GM19397 (cell line): ENCODE results near the gene ZBED6.
"Not testable (repeated sequence)": the region's sequence is repeated elsewhere in the genome, so short reads cannot be mapped to it uniquely, and the experiment has no call there.

Experiments used
- ATAC-seq: cut with Tn5 transposase; IDR thresholded peaks from one replicate; pipeline ENCODE4 v1.9.1; 2021; ENCODE audit warnings: mild to moderate bottlenecking, moderate library complexity; ENCODE audit not compliant: unreplicated experiment

The ZBED6 gene, protein sequence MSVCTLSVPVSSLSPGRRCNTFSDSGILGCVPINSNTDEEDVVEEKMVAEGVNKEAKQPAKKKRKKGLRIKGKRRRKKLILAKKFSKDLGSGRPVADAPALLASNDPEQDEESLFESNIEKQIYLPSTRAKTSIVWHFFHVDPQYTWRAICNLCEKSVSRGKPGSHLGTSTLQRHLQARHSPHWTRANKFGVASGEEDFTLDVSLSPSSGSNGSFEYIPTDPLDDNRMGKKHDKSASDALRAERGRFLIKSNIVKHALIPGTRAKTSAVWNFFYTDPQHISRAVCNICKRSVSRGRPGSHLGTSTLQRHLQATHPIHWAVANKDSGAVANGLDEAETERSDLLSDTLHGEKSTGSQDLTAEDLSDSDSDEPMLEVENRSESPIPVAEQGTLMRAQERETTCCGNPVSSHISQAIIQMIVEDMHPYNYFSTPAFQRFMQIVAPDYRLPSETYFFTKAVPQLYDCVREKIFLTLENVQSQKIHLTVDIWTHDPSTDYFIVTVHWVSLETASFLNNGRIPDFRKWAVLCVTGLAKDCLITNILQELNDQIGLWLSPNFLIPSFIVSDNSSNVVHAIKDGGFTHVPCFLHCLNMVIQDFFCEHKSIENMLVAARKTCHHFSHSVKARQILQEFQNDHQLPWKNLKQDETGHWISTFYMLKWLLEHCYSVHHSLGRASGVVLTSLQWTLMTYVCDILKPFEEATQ (N-terminal part only)

DNA sequence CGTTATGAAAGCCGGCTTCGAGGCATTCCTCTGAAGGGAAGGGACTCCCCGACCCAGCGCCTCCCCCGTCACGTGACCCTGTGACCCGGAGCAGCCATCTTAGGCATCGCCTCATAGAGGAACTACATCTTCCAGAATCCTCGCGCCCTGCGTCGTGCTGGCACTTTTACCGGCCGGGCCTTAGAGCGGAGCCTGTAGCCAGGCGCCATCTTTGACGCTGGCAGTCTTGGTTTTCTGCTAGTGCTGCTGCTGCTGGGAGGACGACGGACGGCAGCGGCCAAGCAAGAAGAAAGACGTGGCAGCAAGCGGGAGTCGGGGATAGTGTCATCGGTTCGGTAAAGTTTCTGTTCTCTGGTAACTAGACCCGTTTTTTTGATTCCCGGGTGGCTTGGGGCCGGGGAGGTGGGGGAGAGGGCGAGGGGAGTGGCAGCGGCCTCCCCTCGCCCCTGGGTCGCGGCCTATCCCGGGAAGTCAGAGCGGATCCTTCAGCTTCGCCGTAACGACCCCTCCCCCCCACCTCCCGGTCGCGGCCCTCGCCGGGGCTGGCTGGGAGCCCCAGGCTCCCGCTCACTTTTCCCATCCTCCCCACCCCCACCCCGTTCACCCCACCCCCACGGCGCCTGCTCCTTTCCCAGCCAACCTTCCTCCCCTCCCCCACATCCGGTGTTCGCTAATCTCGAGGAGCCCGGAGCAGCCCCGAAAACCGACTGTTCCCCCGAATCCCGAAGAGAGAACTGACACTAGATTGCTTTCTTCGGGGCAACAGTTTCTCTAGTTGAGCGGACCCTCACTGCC lies at the start of gene ZBED6, which contains the start of gene ZC3H11A:
TSS of gene ZBED6 (plus strand) at position 183 of the 795 bp plus-strand sequence. CDS start 1,900 bp downstream, outside the sequence.
TSS of gene ZC3H11A (plus strand) at position 183 of the 795 bp plus-strand sequence. CDS start 21,448 bp downstream, outside the sequence.
- peak; percentile 96 for ATAC-seq

DNA sequence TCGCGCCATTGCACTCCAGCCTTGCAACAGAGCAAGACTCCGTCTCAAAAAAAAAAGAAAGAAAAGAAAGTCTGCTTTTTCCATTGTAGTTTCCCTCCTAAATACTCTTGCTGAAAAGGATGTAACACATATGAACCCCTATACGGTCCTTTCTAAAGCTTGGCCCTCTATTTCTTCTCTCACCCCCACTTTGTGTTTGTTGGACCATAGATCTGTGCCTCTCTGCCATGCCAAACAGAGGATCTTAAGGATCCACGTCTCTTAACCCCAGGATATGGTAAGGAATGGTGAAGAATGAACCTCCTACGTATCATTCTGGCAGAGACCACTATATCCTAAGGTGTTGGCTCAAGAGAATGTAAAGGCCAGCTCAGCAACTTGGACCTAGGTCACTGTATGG lies 49.1 kb upstream of the ZBED6 start:
- no peak for ATAC-seq

DNA sequence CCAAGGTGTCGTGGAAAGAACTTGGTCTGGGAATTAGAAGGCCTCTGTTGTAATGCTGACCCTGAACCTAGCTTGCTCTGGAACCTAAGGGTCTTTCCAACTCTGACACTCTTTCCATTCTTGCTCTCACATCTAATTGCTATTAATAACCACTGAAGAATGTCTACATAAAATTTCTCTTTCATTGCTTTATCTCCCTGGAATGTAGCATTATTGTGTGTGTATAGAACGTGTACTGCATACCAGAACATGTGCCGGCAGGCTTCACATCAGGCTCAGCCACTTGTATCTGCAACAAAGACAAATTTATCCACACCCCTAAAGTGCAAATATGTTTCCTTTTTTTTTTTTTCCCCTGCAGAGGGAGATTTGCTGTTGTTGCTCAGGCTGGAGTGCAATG lies 44.4 kb upstream of the ZBED6 start:
- ATAC-seq: no peak

DNA sequence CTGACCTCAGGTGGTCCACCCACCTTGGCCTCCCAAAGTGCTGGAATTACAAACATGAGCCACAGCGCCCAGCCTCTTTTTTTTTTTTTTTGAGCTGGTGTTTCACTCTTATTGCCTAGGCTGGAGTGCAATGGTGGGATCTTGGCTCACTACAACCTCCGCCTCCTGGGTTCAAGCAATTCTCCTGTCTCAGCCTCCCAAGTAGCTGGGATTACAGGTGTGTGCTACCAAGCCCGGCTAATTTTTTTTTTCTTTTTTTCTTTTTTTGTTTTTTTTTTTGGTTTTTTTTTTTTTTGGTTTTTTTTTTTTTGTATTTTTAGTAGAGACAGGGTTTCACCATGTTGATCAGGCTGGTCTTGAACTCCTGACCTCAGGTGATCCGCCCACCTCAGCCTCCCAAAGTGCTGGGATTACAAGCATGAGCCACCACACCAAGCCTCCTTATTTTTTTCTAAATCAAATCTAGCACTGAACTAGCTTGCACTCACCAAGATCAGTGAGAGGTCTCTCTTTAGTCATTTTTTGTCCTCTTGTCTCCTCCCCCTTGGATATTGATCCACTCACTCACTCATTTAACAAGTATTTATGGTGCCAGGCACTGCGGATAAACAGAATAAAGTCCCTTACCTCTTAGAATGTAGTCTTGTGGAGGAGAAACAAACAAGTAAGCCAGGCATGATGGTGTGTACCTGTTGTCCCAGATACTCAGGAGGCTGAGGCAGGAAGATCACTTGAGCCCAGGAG lies 43.6 kb upstream of the ZBED6 start:
- not testable (repeated sequence) for ATAC-seq

DNA sequence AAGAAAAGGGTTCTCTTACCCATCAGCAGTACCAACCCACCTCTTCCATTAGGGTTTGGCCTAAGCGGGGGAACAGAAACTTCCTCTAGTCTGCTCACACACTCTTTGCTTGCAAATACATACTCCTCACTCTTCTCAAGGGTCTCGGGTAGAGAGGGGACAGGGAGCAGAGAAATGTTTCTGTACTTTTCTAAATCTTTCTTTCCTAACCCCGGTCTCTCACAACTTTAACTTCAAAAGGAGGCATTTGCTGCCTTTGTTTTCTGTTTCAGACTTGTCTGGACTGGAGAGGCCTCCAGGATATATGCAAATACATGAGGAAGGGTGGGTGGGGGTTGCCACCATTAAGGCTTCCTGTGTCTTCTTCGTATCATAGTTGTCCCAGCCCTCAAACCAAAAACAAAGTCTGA lies 41.0 kb upstream of the ZBED6 start:
- no peak for ATAC-seq

DNA sequence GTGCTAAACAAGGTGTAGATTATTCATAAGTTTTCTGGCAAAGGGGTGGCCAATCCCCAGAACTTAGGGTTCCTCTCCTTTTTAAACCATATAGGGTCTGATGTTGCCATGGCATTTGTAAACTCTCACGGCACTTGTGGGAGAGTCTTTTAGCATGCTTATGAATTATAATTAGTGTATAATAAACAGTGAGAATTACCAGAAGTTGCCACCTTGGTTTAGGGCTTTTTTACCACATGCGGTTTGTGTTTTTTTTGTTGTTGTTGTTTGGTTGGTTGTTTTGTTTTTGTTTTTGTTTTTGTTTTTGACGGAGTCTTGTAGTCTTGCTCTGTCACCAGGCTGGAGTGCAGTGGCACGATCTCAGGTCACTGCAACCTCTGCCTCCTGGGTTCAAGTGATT lies 39.4 kb upstream of the ZBED6 start:
- no peak for ATAC-seq

DNA sequence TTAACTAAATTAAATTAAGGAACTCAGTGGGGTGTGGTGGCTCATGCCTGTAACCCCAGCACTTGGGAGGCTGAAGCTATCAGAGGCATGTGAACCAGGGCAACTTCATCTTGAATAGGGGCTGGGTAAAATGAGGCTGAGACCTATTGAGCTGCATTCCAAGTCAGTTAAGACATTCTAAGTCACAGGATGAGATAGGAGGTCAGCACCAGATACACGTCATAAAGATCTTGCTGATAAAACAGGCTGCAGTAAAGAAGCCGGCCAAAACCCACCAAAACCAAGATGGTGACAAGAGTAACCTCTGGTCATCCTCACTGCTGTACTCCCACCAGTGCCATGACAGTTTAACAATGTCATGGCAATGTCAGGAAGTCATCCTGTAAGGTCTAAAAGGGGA lies 36.7 kb upstream of the ZBED6 start:
- not testable (repeated sequence) for ATAC-seq

DNA sequence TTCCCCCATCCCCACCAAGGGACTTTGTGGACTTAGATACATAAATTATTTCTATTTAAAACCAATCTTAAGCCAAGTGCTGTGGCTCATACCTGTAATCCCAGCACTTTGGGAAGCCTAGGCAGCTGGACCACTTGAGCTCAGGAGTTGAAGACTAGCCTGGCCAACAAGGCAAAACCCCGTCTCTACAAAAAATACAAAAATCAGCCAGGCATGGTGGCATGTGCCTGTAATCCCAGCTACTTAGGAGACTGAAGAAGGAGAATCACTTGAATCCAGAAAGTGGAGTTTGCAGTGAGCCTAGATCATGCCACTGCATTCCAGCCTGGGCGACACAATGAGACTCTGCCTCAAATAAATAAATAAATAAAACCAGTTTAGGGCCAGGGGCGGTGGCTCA lies 34.9 kb upstream of the ZBED6 start:
- ATAC-seq: no peak

DNA sequence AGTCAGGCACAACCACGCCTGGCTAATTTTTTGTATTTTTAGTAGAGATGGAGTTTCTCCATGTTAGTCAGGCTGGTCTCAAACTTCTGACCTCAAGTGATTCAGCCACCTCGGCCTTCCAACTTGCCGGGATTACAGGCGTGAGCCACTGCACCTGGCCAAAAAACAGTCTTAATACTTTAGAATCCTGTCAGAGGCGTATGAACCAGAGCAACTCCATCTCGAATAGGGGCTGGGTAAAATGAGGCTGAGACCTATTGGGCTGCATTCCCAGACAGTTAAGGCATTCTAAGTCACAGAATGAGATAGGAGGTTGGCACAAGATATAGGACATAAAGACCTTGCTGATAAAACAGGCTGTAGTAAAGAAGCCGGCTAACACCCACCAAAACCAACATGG lies 33.5 kb upstream of the ZBED6 start:
- ATAC-seq: not testable (repeated sequence)

DNA sequence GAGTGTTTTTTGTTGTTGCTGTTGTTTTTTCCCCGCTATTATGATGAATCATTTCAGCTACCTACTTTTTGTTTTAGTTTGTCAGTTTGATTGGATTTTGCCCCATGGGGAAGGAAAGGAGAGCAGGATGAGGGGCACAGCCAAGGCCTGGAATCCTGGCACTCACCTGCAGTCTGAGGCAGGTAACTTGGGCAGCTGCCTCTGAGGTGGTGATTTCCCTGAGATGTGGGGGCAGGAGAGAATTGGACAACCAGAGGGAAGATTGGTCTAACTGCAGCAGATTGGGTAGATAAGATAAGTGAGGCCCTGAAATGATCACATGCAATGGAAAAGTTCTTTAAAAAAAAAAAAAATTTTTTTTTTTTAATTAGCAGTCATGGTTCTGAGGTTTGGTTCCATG lies 31.9 kb upstream of the ZBED6 start:
- no peak for ATAC-seq

DNA sequence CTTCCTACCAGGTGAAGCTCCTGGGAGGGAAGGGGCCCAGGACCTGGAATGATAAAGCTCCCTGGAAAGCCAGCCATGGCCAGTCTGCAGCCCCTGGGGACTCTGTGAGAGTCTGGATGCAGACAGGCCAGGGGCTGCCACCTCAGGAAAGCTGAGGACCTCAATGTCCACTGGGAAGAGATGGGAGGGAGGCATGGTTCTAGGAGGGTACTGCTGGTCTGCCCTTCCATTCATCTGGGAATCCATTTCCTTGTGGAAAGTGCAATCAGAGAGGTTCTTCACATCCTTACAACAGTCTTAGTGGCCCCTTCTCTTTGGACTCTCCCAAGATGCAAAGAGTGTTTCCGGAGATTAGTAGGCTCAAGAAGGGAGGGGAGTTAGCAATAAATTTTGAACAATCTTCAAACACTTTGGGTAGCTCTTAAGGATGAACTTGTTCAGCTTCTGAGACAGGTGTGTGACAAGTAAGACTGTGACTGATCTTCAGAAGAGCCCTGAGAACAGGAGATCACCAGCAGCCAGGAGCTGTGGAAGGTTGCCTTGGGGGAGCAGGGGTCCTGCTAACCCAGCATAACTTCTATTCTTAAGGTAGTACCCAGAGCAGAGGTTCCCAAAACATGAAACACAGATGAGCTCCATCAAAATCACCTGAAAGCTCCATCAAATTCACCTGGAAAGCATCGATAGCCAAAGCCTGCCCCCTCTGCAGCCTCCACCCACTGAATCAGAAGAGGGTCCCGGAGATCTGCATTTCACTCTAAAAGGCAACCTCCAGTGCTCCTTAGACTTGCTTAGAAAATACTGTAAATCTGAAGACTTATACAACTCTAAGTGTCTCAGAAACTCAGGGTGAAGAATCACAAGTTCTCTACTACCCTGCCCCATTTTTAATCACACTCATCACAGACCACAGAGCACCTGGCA lies 31.1 kb upstream of the ZBED6 start:
- ATAC-seq: no peak

DNA sequence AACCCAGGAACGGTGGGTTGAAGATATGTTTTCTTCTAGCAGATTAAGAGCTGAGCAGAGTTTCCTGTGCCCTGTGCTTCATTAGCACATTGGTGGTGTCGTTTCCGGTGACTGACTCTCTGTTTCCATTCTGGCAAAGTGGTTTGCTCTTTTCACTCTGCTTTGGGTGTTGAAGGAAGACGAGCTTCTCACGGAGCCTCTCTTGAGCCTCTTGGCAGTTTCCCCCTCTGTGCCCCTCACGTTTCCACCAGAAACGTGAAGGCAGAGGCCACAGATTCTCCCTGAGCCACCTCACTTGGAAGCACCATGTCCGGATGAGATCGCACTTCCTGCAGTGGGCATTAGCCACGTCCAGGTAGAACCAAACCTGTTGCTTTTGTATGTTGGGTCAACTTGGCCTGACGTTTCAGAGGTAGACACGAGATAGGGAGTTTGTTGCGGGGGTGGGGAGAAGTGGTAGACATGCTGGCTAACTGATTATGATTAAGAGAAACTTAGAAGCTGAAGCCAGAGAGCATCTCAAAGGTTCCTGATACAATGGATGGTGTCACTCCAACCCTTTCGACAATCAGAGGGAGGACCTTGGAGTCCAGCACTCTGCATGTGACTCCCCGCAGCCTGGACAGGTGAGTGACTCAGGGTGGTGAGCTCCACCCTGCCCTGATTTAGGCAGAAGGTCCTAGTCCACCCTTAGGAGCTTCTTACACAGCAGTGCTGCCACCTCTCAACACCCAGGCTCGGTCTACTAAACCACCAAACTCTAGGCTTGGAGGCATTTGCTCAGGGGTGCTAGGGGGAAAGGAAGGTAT lies 30.2 kb upstream of the ZBED6 start, which contains the start of gene LAX1:
TSS of gene LAX1 (plus strand) at position 155 of the 809 bp plus-strand sequence. CDS start at position 538, 383 bp downstream.
- ATAC-seq: peak; percentile 75

DNA sequence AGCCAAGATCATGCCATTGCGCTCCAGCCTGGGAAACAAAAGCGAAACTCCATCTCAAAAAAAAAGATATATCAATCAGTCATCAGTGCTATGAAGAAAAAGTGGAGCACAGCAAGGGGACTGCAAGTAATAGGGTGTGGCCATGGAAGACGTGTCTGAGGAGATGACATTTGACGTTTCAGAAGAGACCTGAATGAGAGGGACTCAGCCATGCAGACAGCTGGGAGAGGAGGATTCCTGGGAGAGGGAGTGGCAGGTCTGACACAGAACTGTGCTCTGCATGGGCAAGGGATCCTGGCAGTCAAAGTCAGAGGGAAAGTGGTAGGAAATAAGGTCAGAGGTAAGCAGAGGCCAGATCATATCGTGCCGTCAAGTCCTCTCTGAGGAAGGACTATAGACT lies 27.2 kb upstream of the ZBED6 start:
- ATAC-seq: no peak

DNA sequence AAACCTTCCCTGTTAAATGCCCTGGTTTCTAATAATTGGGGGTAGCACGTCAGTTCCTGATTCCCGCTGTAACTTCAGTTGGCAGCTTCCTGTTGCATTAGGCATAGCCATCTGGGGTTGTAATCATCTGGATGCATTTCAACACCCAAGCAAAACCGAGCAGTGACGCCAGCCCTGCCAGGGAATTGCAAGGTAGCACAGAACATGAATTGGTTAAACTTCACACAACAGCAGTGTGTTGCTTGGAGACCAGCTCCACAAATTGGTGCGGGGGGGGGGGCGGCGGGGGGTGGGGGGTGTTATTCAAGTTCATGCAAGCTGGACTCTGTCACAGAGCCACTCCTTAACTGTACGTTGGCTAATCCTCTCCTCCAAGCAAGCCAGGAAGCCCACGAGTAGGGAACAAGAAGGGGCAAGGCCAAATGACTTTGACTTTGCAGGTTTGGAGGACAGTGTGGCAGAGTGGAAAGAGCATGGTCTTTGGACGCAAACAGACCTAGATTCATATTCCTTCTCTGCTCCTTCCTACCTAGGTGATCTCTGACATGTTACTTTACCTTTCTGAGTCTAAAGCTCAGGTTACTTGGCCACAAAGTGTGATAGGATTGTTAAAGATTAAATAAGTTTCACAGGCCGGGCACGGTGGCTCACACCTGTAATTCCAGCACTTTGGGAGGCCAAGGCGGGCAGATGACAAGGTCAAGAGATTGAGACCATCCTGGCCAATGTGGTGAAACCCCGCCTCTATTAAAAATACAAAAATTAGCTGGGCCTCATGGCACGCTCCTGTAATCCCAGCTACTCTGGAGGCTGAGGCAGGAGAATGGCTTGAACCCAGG lies 25.7 kb upstream of the ZBED6 start:
- ATAC-seq: no peak

DNA sequence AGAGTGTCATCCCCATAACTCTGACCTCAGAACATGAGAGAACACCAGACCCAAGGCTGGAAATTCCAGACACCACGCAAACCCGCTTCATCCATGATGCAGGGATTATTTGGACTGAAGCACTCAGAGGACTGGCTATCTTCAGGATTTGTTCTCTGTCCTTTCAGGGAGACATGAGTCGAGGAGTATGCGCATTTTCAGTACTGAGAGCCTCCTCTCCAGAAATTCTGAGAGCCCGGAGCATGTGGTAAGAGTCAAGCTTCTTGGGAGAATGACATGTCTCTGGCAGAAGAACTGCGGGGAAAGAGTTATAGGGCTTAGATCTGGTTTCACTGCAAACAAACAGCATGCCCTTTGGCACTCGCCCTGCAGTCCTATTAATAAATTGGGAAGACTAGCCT lies 23.5 kb upstream of the ZBED6 start:
- ATAC-seq: no peak

DNA sequence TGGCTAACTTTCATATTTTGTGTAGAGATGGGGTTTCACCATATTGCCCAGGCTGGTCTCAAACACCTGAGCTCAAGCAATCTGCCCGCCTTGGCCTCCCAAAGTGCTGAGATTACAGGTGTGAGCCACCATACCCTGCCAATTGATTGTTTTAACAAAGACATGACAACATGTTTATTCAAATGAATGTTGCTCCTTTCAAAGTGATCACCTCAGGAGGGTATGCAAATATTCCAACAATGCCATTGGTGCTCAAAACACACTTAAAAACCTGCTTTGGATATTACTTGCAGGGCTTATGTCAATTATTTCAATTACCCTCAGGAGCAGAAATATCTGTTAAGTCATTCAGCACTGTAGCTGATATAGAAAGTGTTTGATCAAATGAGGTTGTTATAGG lies 22.6 kb upstream of the ZBED6 start:
- ATAC-seq: no peak

DNA sequence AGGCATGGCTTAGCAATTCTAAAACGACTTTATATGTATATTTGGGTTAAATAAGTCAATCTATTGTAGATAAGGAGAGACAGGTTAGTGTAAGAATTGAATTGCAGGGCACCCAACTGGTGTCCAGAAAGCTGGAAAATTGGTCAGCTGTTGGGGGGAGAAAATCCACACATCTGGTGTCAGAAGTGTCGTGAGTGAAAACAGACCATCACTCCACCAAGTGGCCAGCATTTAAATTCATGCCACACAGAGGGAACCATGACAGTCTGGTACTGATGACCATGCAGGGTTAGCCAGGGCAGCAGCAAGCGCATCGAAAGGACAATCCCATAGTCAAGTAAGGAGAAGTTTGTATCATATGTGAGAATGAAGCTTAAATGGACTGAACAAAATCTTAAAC lies 18.8 kb upstream of the ZBED6 start:
- ATAC-seq: no peak

DNA sequence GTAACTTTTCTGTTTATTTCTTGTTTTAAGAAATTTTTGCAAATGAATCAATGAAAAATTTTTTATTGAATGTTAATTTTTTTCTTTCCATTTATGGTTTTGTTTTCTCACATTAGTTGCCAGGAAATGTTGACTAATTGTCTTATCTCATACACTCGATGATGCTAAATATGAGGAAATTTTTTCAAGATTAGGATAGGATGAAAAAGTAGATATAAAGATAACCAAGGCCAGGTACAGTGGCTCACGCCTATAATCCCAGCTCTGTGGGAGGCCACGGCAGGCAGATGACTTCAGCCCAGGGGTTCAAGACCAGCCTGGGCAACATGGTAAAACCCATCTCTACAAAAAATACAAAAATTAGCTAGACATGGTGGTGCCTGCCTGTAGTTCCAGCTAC lies 17.8 kb upstream of the ZBED6 start:
- no peak for ATAC-seq
